Tibial nerve (tissue), 4 donors: ENCODE results near the gene F7.

Experiments
- CTCF ChIP-seq, 5 experiments: fragments of 200-600 bp in 3 of 5; fragments of 450-650 bp in 2 of 5; sonication (generic) in 3 of 5; IDR thresholded peaks; one replicate each; pipeline ENCODE4 v1.5.1; 2016 to 2019; ENCODE audit warnings: antibody characterized with exemption in 5 of 5, mild to moderate bottlenecking in 3 of 5, moderate library complexity in 2 of 5
- EP300 ChIP-seq, 2 donors: sonication (generic); formaldehyde crosslinking; IDR thresholded peaks; one replicate each; pipeline ENCODE4 v1.6.1; 2017; ENCODE audit warnings: antibody characterized with exemption in 2 of 2, mild to moderate bottlenecking in 1 of 2

GRCh38 chr13:113073942-113074341, 31.6 kb upstream of the F7 start:
- TF ChIP-seq CTCF (IDR thresholded peaks at IDR 0.05): no peak
- TF ChIP-seq EP300 (IDR thresholded peaks at IDR 0.05): no peak
